AML-193 (cell line): ENCODE measurements around the gene SLC41A3.
"Not testable (repeated sequence)": the region's sequence is repeated elsewhere in the genome, so short reads cannot be mapped to it uniquely, and the experiment has no call there.

Experiments
- DNase-seq, 2 experiments: peaks; one replicate each; lab custom pipeline; 2025; lab: John Stamatoyannopoulos, UW

SLC41A3 gene

DNA sequence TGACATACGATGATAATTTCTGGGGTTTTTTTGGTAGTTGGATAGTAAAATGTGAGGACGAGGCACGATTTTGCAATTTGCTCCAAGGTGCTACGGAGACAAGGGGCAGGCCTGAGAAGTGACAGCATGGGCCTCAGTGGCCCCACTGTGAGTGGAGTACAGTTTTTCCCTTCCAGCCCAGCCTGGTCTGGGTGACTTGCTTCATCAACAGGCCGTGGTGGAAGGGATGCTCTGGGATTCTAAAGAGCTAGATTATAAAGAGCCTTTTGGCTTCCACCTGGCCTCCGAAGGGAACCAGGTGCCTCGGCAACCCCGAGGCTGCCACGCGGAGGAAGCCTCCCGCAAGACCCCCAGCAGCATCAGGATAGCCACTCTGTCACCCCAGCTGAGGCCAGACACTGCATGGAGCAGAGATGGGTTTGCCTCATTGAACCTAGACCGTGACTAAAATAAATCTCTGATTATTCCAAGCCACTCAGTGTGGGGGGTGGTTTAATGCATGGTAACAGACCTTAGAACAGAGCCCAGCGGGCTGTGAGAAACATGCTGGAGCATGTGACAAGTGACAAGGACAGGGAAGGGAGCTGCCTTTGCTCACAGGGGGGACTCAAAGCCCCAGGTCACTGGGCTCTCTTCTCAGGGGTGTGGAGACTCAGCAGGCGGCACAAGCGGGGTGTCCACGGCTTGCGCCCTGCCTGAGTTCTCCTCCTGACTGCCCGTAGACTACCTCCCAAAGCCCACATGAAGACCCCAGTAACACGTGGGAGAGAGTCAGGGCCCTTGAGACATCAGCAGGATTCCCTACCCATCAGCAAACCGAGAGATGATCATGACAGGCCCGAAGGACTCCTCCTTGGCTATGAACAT is 22.6 kb upstream of the SLC41A3 start:
- no peak for DNase-seq

GRCh38 chr3:126105691-126106187 is 21.8 kb upstream of the SLC41A3 start:
- no peak for DNase-seq

GRCh38 chr3:126104742-126105605 is 21.1 kb upstream of the SLC41A3 start:
- no peak for DNase-seq

GRCh38 chr3:126104028-126104635 is 20.2 kb upstream of the SLC41A3 start:
- DNase-seq: no peak

DNA sequence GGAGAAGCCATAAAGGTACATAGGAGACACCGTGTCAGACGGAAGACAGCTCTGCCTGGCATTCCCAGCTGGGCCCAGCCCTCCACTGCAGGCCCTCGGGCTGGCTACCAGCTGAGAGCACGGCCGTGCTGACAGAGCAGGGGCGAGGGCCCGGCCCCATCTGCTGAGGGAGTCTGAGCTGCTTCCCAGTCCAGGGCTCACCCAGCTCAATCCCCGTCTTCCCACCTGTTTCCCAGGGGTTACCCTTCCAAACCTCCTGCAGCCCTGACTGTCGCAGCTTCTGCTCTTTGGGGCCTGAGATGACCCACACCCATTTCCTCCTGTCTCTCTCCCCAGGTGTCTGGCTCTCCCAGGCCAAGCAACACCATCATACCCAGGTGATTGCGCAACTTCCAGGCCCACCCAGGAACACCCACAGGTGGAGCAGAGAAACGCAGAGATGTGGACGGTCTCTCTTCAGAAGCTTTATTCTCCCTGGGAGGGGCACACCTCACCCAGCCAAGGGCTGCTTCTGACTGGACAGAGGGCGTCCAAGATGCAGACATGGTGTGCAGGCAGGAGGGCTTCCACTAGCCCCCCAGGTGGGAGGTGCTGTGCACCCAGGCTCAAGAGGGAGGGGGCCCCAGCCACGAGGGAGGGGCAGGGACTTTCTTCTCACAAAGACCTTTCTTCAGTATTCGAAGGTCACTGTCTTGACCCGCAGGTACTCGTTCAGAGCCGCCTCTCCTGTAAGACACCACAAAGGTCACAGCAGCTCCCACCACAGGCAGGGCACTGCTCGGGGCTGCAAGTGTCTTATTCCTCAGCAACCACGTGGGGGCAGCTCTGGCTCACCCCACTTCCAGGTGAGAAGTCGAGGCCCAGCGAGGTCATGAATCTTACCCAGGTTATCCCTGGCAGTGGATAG is 19.4 kb upstream of the SLC41A3 start:
- DNase-seq: no peak

DNA sequence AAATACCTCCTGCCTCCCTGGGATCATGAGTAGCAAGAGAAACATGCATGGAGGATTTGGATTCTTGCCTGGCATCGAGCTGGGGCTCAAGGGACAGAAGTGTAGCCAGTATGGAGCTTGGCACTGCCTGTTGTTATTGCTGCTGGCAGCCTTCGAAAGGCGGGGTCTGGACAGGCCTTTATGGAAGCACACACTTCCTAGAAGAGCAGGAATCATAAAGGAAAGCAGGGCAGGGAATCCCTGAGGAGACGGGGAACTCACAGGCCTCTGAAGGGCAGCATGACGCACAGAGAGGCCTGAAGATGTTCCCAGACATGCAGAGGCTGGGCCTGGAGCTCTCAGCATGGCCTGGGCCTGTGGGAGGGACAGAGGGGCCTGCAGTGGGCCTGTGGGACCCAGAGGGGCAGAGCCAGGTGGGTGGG is 18.6 kb upstream of the SLC41A3 start:
- DNase-seq: no peak

GRCh38 chr3:126102011-126102410 is 18.1 kb upstream of the SLC41A3 start:
- DNase-seq: no peak

DNA sequence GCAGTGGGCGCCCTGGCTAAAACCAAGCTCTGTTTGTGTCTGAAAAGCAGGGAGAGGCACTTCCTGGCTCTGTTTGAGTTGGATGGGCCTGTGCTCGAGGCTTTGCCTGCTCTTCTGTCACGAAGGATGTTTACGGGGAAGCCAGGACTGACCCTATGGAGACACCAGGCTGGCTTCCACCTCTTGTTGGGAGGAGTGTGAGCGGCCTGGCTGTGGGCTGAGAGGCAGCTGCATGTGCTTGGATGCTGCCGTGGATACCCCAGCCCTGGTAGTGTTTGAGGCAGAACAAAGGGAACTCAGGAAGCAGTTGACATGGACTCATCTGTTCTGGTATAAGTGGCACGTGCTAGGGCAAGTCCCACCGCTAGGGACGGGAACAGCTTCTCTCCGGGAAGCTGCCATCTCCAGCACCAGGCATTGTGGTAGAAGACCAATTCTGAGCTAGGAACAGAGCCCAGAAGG is 17.6 kb upstream of the SLC41A3 start:
- DNase-seq: no peak

GRCh38 chr3:126100634-126101301 is 16.8 kb upstream of the SLC41A3 start:
- DNase-seq: no peak

- DNase-seq: no peak
Observed at GRCh38 chr3:126100269-126100633, 16.3 kb upstream of the SLC41A3 start.

DNA sequence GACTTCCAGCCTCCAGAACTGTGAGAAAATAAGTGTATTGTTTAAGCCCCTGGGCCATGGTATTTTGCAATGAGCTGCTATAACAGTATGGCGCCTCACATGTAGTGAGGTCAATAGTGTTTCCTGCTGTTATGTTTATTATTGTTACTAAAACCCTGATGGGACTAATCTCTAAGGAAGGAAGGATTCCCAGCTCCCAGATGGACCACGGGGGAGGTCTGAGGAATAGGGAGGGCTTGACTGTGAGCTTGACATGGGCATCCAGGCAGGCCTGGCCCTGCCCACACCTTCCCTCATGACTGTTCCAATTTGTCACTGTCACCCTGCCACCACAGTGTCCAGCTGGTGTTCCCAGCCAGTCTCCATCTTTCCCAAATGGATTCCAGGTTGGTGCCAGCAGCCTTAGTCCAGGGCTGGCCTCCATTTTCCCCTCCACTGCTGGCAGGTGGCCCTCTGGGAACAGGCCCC is 14.5 kb upstream of the SLC41A3 start:
- no peak for DNase-seq

DNA sequence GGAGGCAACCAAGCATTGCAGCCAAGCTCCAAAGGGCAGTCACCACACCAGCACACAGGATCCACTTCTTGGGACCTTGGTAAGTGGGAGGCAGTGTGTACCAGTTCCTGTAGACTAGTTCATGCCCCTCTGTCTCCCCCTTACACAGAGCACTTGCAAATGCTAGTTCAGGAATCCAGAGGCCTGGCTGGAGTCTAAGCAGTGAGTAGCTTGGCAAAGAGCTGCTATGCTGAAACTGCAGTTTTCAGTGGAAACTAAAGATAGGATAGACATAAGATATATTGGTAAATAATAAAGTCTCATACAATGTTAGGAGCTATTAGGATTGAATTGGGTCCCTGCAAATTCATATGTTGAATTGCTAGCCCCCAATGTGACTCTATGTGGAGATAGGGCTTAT is 13.9 kb upstream of the SLC41A3 start:
- DNase-seq: no peak

DNA sequence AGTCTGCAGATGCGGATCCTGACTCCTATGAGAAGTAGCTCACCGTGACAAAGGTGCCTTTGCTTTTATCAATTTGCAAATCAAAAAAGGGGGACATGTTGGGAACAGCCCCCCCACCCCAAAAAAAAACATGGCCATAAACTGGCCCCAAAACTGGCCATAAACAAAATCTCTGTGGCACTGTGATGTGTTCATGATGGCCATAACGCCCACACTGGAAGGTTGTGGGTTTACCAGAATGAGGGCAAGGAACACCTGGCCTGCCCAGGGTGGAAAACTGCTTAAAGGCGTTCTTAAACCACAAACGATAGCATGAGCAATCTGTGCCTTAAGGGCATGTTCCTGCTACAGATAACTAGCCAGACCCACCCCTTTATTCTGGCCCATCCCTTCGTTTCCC is 12.3 kb upstream of the SLC41A3 start:
- DNase-seq: not testable (repeated sequence)

GRCh38 chr3:126092128-126092527 is 8.2 kb upstream of the SLC41A3 start:
- not testable (repeated sequence) for DNase-seq

DNA sequence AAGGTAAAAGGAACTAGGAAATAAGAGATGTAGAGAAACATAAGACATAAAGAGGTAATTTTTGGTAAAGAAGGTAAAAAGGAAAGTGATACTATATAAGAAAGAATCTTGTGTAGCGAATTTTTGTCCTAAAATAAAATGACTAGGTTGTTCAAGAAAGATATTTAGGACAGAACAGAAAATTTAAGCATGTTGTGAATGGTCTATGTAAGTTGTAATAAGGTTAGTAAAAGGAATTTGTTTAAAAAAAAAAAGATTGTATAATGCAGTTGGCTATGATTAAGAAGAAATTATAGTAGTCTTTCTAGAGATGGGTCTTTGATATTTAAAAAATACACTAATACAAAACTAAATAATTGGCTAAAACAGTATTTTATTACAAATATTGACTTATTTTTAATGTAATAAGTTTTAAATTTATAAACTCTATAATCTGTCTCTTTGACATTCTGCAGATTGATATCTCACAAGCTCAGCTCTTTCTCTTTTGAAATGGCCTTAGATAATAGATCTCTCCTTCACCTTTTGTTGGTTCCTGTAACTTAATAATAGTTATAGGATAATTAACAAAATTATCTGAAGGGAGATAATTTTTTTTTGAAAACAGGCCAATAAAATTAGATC is 3.7 kb upstream of the SLC41A3 start:
- no peak for DNase-seq

GRCh38 chr3:126085841-126086240 is 1.9 kb upstream of the SLC41A3 start:
- DNase-seq: no peak

GRCh38 chr3:126085276-126085675 is 1.4 kb upstream of the SLC41A3 start:
- no peak for DNase-seq

DNA sequence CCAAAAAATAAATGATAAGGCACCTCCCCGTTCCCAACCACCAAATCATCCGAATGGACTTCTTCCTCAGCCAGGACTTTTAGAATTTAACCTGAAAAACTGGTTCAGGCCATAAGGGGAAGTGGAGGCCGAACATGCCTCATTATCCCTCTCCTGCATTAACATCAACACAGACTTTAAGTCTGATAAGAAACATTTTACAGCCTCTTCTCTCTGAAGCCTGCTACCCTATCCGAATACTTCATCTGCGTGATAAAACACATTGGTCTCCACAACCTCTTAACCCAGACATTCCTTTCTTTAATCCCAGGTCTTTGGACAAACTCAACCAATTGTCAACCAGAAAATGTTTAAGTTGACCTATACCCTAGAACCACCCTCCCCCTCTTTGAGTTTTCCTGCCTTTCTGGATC is 850 bp upstream of the SLC41A3 start:
- no peak for DNase-seq

GRCh38 chr3:126083511-126083912 is 412 bp downstream of the SLC41A3 start:
- peak; percentile 26 to 28 for DNase-seq

DNA sequence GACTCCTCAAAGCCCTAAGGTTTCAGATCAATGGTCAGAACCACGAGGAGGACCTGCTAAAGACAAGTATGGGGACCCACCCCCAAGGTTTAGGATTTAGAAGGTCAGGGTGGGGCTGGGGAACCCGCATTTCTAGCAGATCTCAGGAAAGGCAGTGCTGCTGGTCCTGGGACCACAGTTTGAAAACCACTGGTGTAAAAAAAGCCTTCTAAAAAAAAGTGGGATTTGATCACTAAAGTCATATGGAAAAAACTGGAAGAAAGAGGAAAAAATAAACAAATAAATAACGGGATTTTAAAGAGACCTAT is 832 bp downstream of the SLC41A3 start:
- no peak for DNase-seq
